ENCODE data around the gene SYT9. TPM values are rescaled to one million over a fixed set of nuclear protein-coding genes. Genes with fewer than 3 reads are reported as not detected.

Gene SYT9
- polyA plus RNA-seq, 1 donor from 2014 or later = 2.3 TPM

DNA sequence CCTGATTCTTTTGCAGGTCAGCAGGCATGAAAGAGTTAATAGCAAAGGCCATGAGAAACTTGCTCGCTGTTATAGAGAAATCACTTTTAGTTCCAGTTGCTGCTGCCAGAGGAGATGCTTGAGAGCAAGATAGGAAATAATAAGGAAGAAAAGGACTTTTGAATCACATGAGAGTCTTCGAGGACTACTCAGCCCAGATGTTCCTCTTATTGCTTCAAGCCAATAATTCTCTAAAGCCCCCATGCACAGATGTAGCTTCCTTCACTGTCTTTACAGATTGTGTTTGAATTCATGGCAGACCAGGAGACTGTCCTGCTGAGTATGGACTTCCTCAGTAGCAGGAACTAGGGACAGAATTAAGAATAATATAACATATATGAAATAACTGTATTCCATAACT, 183.5 kb downstream of the SYT9 start:
- Histone ChIP-seq H3K9ac (ENCODE audit: low read length) (no peak overlapping the region), H3K79me2 (replicated peaks; ENCODE audit: insufficient read depth, low read length) (no peaks in the 10 kb centered on the region), H3K27ac (ENCODE audit: low read length) (no peak overlapping the region), H4K20me1 (ENCODE audit: insufficient read depth) (no peaks in the 10 kb centered on the region), H3F3A (ENCODE audit: insufficient read depth, low read length, poor library complexity, severe bottlenecking) (no peaks in the 10 kb centered on the region), H3K27me3 (ENCODE audit: insufficient read depth, low read depth, low read length) (no peaks in the 10 kb centered on the region), H2AFZ (ENCODE audit: low read depth, low read length) (no peak overlapping the region), H3K36me3 (ENCODE audit: insufficient read depth, low read length) (no peaks in the 10 kb centered on the region), H3K4me2 (ENCODE audit: low read length) (no peak overlapping the region), H3K9me2 (ENCODE audit: insufficient read depth, low read length) (no peaks in the 10 kb centered on the region), H3K4me3 (ENCODE audit: low read length) (no peak overlapping the region), H3K9me3 (ENCODE audit: low read length) (no peaks in the 10 kb centered on the region)
- TF ChIP-seq SMC3 (conservative IDR thresholded peaks at IDR 0.05; ENCODE audit: poor library complexity) (no peak), MXI1 (conservative IDR thresholded peaks at IDR 0.05; ENCODE audit: poor library complexity, severe bottlenecking) (no peak), RAD21 (conservative IDR thresholded peaks at IDR 0.05) (no peak), TAF1 (IDR thresholded peaks at IDR 0.05; ENCODE audit: low read depth) (no peak), EP300 (conservative IDR thresholded peaks at IDR 0.05; ENCODE audit: poor library complexity, severe bottlenecking) (no peak), POLR2AphosphoS5 (IDR thresholded peaks at IDR 0.05) (no peak), EZH2 (IDR thresholded peaks at IDR 0.05; ENCODE audit: borderline replicate concordance, insufficient read depth, low read length, poor library complexity, severe bottlenecking) (no peak)
- TF ChIP-seq, protein P1, sequence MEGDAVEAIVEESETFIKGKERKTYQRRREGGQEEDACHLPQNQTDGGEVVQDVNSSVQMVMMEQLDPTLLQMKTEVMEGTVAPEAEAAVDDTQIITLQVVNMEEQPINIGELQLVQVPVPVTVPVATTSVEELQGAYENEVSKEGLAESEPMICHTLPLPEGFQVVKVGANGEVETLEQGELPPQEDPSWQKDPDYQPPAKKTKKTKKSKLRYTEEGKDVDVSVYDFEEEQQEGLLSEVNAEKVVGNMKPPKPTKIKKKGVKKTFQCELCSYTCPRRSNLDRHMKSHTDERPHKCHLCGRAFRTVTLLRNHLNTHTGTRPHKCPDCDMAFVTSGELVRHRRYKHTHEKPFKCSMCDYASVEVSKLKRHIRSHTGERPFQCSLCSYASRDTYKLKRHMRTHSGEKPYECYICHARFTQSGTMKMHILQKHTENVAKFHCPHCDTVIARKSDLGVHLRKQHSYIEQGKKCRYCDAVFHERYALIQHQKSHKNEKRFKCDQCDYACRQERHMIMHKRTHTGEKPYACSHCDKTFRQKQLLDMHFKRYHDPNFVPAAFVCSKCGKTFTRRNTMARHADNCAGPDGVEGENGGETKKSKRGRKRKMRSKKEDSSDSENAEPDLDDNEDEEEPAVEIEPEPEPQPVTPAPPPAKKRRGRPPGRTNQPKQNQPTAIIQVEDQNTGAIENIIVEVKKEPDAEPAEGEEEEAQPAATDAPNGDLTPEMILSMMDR (IDR thresholded peaks at IDR 0.05; ENCODE audit: poor library complexity, severe bottlenecking) = no peak
- TF ChIP-seq, protein P2, sequence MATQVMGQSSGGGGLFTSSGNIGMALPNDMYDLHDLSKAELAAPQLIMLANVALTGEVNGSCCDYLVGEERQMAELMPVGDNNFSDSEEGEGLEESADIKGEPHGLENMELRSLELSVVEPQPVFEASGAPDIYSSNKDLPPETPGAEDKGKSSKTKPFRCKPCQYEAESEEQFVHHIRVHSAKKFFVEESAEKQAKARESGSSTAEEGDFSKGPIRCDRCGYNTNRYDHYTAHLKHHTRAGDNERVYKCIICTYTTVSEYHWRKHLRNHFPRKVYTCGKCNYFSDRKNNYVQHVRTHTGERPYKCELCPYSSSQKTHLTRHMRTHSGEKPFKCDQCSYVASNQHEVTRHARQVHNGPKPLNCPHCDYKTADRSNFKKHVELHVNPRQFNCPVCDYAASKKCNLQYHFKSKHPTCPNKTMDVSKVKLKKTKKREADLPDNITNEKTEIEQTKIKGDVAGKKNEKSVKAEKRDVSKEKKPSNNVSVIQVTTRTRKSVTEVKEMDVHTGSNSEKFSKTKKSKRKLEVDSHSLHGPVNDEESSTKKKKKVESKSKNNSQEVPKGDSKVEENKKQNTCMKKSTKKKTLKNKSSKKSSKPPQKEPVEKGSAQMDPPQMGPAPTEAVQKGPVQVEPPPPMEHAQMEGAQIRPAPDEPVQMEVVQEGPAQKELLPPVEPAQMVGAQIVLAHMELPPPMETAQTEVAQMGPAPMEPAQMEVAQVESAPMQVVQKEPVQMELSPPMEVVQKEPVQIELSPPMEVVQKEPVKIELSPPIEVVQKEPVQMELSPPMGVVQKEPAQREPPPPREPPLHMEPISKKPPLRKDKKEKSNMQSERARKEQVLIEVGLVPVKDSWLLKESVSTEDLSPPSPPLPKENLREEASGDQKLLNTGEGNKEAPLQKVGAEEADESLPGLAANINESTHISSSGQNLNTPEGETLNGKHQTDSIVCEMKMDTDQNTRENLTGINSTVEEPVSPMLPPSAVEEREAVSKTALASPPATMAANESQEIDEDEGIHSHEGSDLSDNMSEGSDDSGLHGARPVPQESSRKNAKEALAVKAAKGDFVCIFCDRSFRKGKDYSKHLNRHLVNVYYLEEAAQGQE (IDR thresholded peaks at IDR 0.05; ENCODE audit: borderline replicate concordance) = no peak

DNA sequence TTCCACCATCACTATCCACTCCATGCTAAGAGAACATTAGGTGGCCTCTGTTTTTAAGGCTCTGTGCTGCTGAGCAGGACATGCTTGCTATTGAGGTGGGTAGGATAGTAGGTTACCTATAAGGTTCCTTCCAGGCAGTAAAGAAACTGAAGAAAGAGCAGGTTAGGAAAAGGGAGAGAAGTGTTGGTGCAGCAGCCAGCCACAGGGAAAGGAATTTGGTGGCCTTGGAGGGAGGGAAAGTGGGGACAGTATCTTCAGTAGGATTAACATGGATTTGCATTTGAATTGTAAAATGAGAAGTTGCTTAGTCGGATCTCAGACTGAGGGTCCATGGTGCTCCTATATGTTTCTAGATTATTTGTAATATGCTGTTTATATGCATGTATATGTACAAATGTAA, 184.4 kb downstream of the SYT9 start:
- Histone ChIP-seq H3K27me3 (ENCODE audit: insufficient read depth, low read depth, low read length) (no peaks in the 10 kb centered on the region), H3K27ac (ENCODE audit: low read length) (no peak overlapping the region), H2AFZ (ENCODE audit: low read depth, low read length) (no peak overlapping the region), H3K9me2 (ENCODE audit: insufficient read depth, low read length) (no peaks in the 10 kb centered on the region), H3F3A (ENCODE audit: insufficient read depth, low read length, poor library complexity, severe bottlenecking) (no peaks in the 10 kb centered on the region), H3K36me3 (ENCODE audit: insufficient read depth, low read length) (no peaks in the 10 kb centered on the region), H3K4me3 (ENCODE audit: low read length) (no peak overlapping the region), H3K9ac (ENCODE audit: low read length) (no peak overlapping the region), H4K20me1 (ENCODE audit: insufficient read depth) (no peaks in the 10 kb centered on the region), H3K79me2 (replicated peaks; ENCODE audit: insufficient read depth, low read length) (no peaks in the 10 kb centered on the region), H3K9me3 (ENCODE audit: low read length) (no peaks in the 10 kb centered on the region), H3K4me2 (ENCODE audit: low read length) (no peak overlapping the region)
- no peak for TF ChIP-seq EZH2 (IDR thresholded peaks at IDR 0.05; ENCODE audit: borderline replicate concordance, insufficient read depth, low read length, poor library complexity, severe bottlenecking)
- no peak for TF ChIP-seq MXI1 (conservative IDR thresholded peaks at IDR 0.05; ENCODE audit: poor library complexity, severe bottlenecking)
- TF ChIP-seq RAD21 (conservative IDR thresholded peaks at IDR 0.05) = no peak
- TF ChIP-seq, protein P1 (IDR thresholded peaks at IDR 0.05; ENCODE audit: poor library complexity, severe bottlenecking) = no peak
- TF ChIP-seq POLR2AphosphoS5 (IDR thresholded peaks at IDR 0.05) = no peak
- no peak for TF ChIP-seq SMC3 (conservative IDR thresholded peaks at IDR 0.05; ENCODE audit: poor library complexity)
- no peak for TF ChIP-seq TAF1 (IDR thresholded peaks at IDR 0.05; ENCODE audit: low read depth)
- TF ChIP-seq, protein P2 (IDR thresholded peaks at IDR 0.05; ENCODE audit: borderline replicate concordance) = no peak
- TF ChIP-seq EP300 (conservative IDR thresholded peaks at IDR 0.05; ENCODE audit: poor library complexity, severe bottlenecking) = no peak
